Panc1 (cell line): ENCODE measurements around the gene OR10A4.

Source experiments
- CTCF ChIP-seq: fragments of 450-650 bp; IDR thresholded peaks from 2 replicates; pipeline ENCODE4 v1.5.1; 2017; ENCODE audit warnings: mild to moderate bottlenecking
- POLR2AphosphoS5 ChIP-seq: IDR thresholded peaks from 2 replicates; pipeline ENCODE4 v1.6.1; 2012; ENCODE audit warnings: mild to moderate bottlenecking, low read depth, low read length, moderate library complexity
- REST ChIP-seq, 2 experiments: IDR thresholded peaks; 2 replicates each; pipeline ENCODE4 v1.6.1; 2011 to 2012; ENCODE audit warnings: low read depth in 2 of 2, control low read depth in 1 of 2, low read length in 1 of 2, mild to moderate bottlenecking in 1 of 2, moderate library complexity in 1 of 2; ENCODE audit not compliant: insufficient read depth in 1 of 2
- SIN3A ChIP-seq: IDR thresholded peaks from 2 replicates; pipeline ENCODE4 v1.6.1; 2012; ENCODE audit warnings: low read depth, mild to moderate bottlenecking, low read length, moderate library complexity, borderline replicate concordance; ENCODE audit not compliant: insufficient read depth
- TCF7L2 ChIP-seq: IDR thresholded peaks from 2 replicates; pipeline ENCODE4 v1.6.1; 2011; ENCODE audit warnings: mild to moderate bottlenecking, low read depth, low read length, inconsistent platforms

GRCh38 chr11:6850526-6850925, 25.9 kb upstream of the OR10A4 start:
- TF ChIP-seq POLR2AphosphoS5: no peak
- no peak for TF ChIP-seq CTCF
- TF ChIP-seq SIN3A: no peak
- no peak for TF ChIP-seq TCF7L2
- no peak for TF ChIP-seq REST (IDR thresholded peaks at IDR 0.05; ENCODE audit: insufficient read depth in 1 of 2, low read depth in 2 of 2, low read length in 1 of 2)
